ENCODE results near the gene HHAT.
A peak's percentile ranks its signal among the peaks of the same experiment; 100 is the strongest.
"Not testable (repeated sequence)": the region's sequence is repeated elsewhere in the genome, so short reads cannot be mapped to it uniquely, and the experiment has no call there.

HHAT gene

GRCh38 chr1:210332719-210333398 is 4.2 kb downstream of the HHAT start:
- Mint-ChIP-seq H3K4me3 (peak overlapping the region; percentile 51), H3K4me1 (peaks cover 43% of the 10 kb centered on the region), H3K9me3 (no peaks in the 10 kb centered on the region), H3K27ac (peak overlapping the region; percentile 72), H3K36me3 (no peaks in the 10 kb centered on the region), H3K27me3 (no peaks in the 10 kb centered on the region)
- ATAC-seq = peak; percentile 87

GRCh38 chr1:210335001-210335400 is 6.3 kb downstream of the HHAT start:
- Mint-ChIP-seq H3K4me1 (peaks cover 35% of the 10 kb centered on the region), H3K27ac (no peak overlapping the region), H3K4me3 (no peak overlapping the region), H3K9me3 (no peaks in the 10 kb centered on the region), H3K27me3 (no peaks in the 10 kb centered on the region), H3K36me3 (no peaks in the 10 kb centered on the region)
- ATAC-seq = no peak

GRCh38 chr1:210336362-210336761 is 7.7 kb downstream of the HHAT start:
- no peaks in the 10 kb centered on the region for H3K36me3 Mint-ChIP-seq
- H3K4me3 Mint-ChIP-seq = no peak overlapping the region
- no peaks in the 10 kb centered on the region for H3K27me3 Mint-ChIP-seq
- peaks cover 42% of the 10 kb centered on the region for H3K4me1 Mint-ChIP-seq
- ATAC-seq = no peak
- H3K9me3 Mint-ChIP-seq = no peaks in the 10 kb centered on the region
- H3K27ac Mint-ChIP-seq = no peak overlapping the region

GRCh38 chr1:210339500-210339899 is 10.8 kb downstream of the HHAT start:
- Mint-ChIP-seq H3K4me3 (no peak overlapping the region), H3K27ac (peak overlapping the region; percentile 21), H3K4me1 (peaks cover 26% of the 10 kb centered on the region), H3K36me3 (no peaks in the 10 kb centered on the region), H3K9me3 (no peaks in the 10 kb centered on the region), H3K27me3 (no peaks in the 10 kb centered on the region)
- no peak for ATAC-seq

- H3K4me1 Mint-ChIP-seq = peaks cover 26% of the 10 kb centered on the region
- H3K36me3 Mint-ChIP-seq = no peaks in the 10 kb centered on the region
- peak overlapping the region; percentile 21 for H3K27ac Mint-ChIP-seq
- H3K9me3 Mint-ChIP-seq = no peaks in the 10 kb centered on the region
- no peaks in the 10 kb centered on the region for H3K27me3 Mint-ChIP-seq
- no peak for ATAC-seq
- H3K4me3 Mint-ChIP-seq = peak overlapping the region; percentile 30
Observed at GRCh38 chr1:210340311-210340710, 11.6 kb downstream of the HHAT start.

GRCh38 chr1:210340841-210341240 is 12.1 kb downstream of the HHAT start:
- H3K4me3 Mint-ChIP-seq = no peak overlapping the region
- peaks cover 26% of the 10 kb centered on the region for H3K4me1 Mint-ChIP-seq
- ATAC-seq = no peak
- no peaks in the 10 kb centered on the region for H3K36me3 Mint-ChIP-seq
- H3K27me3 Mint-ChIP-seq = no peaks in the 10 kb centered on the region
- no peaks in the 10 kb centered on the region for H3K9me3 Mint-ChIP-seq
- H3K27ac Mint-ChIP-seq = no peak overlapping the region

- no peaks in the 10 kb centered on the region for H3K27me3 Mint-ChIP-seq
- no peaks in the 10 kb centered on the region for H3K9me3 Mint-ChIP-seq
- ATAC-seq = peak; percentile 95
- no peak overlapping the region for H3K27ac Mint-ChIP-seq
- H3K36me3 Mint-ChIP-seq = no peaks in the 10 kb centered on the region
- no peak overlapping the region for H3K4me3 Mint-ChIP-seq
- H3K4me1 Mint-ChIP-seq = peaks cover 26% of the 10 kb centered on the region
Observed at GRCh38 chr1:210342986-210343780, 14.5 kb downstream of the HHAT start.

- Mint-ChIP-seq H3K4me3 (no peak overlapping the region), H3K36me3 (peaks cover 12% of the 10 kb centered on the region), H3K9me3 (no peaks in the 10 kb centered on the region), H3K27ac (no peak overlapping the region), H3K4me1 (peaks cover 24% of the 10 kb centered on the region), H3K27me3 (no peaks in the 10 kb centered on the region)
- ATAC-seq = no peak
Observed at GRCh38 chr1:210344706-210345105, 16.0 kb downstream of the HHAT start.

GRCh38 chr1:210347112-210347511 is 18.4 kb downstream of the HHAT start:
- peak overlapping the region; percentile 50 for H3K27ac Mint-ChIP-seq
- ATAC-seq = no peak

GRCh38 chr1:210351496-210351895 is 22.8 kb downstream of the HHAT start:
- H3K4me1 Mint-ChIP-seq = peaks cover 22% of the 10 kb centered on the region
- no peak for ATAC-seq
- H3K27me3 Mint-ChIP-seq = no peaks in the 10 kb centered on the region
- H3K36me3 Mint-ChIP-seq = peaks cover 26% of the 10 kb centered on the region
- no peaks in the 10 kb centered on the region for H3K9me3 Mint-ChIP-seq
- H3K4me3 Mint-ChIP-seq = no peak overlapping the region
- peak overlapping the region; percentile 53 for H3K27ac Mint-ChIP-seq

More at GRCh38 chr1:210347112-210347511, 18.4 kb downstream of the HHAT start:
- no peaks in the 10 kb centered on the region for H3K9me3 Mint-ChIP-seq
- H3K4me3 Mint-ChIP-seq = no peak overlapping the region
- peaks cover 19% of the 10 kb centered on the region for H3K36me3 Mint-ChIP-seq
- H3K27me3 Mint-ChIP-seq = no peaks in the 10 kb centered on the region
- peaks cover 9% of the 10 kb centered on the region for H3K4me1 Mint-ChIP-seq

- H3K27ac Mint-ChIP-seq = peak overlapping the region; percentile 53
- H3K4me1 Mint-ChIP-seq = peaks cover 17% of the 10 kb centered on the region
- peak; percentile 59 for ATAC-seq
- peaks cover 26% of the 10 kb centered on the region for H3K36me3 Mint-ChIP-seq
- no peaks in the 10 kb centered on the region for H3K27me3 Mint-ChIP-seq
- H3K4me3 Mint-ChIP-seq = no peak overlapping the region
- no peaks in the 10 kb centered on the region for H3K9me3 Mint-ChIP-seq
Observed at GRCh38 chr1:210352575-210352974, 23.9 kb downstream of the HHAT start.

GRCh38 chr1:210354305-210354704 is 25.6 kb downstream of the HHAT start:
- not testable (repeated sequence) for H3K9me3 Mint-ChIP-seq

GRCh38 chr1:210358626-210359025 is 29.9 kb downstream of the HHAT start:
- H3K27me3 Mint-ChIP-seq = no peaks in the 10 kb centered on the region
- peaks cover 9% of the 10 kb centered on the region for H3K36me3 Mint-ChIP-seq
- H3K4me1 Mint-ChIP-seq = peaks cover 10% of the 10 kb centered on the region
- no peak overlapping the region for H3K4me3 Mint-ChIP-seq
- H3K9me3 Mint-ChIP-seq = no peaks in the 10 kb centered on the region
- H3K27ac Mint-ChIP-seq = no peak overlapping the region
- no peak for ATAC-seq

More at GRCh38 chr1:210354305-210354704, 25.6 kb downstream of the HHAT start:
- H3K27ac Mint-ChIP-seq, ATAC-seq, H3K27me3 Mint-ChIP-seq, H3K4me3 Mint-ChIP-seq: not testable (repeated sequence)
- peaks cover 15% of the 10 kb centered on the region for H3K4me1 Mint-ChIP-seq
- peaks cover 15% of the 10 kb centered on the region for H3K36me3 Mint-ChIP-seq

GRCh38 chr1:210359255-210359654 is 30.6 kb downstream of the HHAT start:
- ATAC-seq = no peak
- Mint-ChIP-seq H3K36me3 (peaks cover 6% of the 10 kb centered on the region), H3K4me3 (no peak overlapping the region), H3K9me3 (no peaks in the 10 kb centered on the region), H3K27ac (no peak overlapping the region), H3K27me3 (no peaks in the 10 kb centered on the region), H3K4me1 (peaks cover 6% of the 10 kb centered on the region)

- Mint-ChIP-seq H3K27ac (no peak overlapping the region), H3K9me3 (no peaks in the 10 kb centered on the region), H3K4me3 (no peak overlapping the region), H3K27me3 (no peaks in the 10 kb centered on the region), H3K36me3 (peaks cover 12% of the 10 kb centered on the region), H3K4me1 (peaks cover 6% of the 10 kb centered on the region)
- ATAC-seq = peak; percentile 50
Observed at GRCh38 chr1:210360852-210361477, 32.3 kb downstream of the HHAT start.

All from stimulated activated memory B cell treated with anti-CD40 and anti-IgM and Interleukin-4, amounts not matched to agents 10 μg/mL and 1 μg/mL and 100 μg/mL, for 72 hours (primary cell).